ENCODE results near the gene TICAM2.

The TICAM2 gene

GRCh38 chr5:115616472-115616871 is 14.2 kb upstream of the TICAM2 start:
- TF ChIP-seq CTCF (IDR thresholded peaks at IDR 0.05; ENCODE audit: extremely low read depth, insufficient read depth, missing control alignments): no peak
- in situ Hi-C loops (cut with MboI; ENCODE audit: low pct_unique_long_range_greater_than_20kb, low sequenced_read_pairs, unreplicated experiment): no loop called here
- no peak for DNase-seq (ENCODE audit: low spot score)

- no peak for TF ChIP-seq CTCF (IDR thresholded peaks at IDR 0.05; ENCODE audit: extremely low read depth, insufficient read depth, missing control alignments)
- DNase-seq (ENCODE audit: low spot score): no peak
- in situ Hi-C loops (cut with MboI; ENCODE audit: low pct_unique_long_range_greater_than_20kb, low sequenced_read_pairs, unreplicated experiment): no loop called here
Measured at GRCh38 chr5:115611873-115612272, 9.6 kb upstream of the TICAM2 start.

GRCh38 chr5:115607935-115608334 is 5.7 kb upstream of the TICAM2 start:
- no peak for DNase-seq (ENCODE audit: low spot score)
- no peak for TF ChIP-seq CTCF (IDR thresholded peaks at IDR 0.05; ENCODE audit: extremely low read depth, insufficient read depth, missing control alignments)
- in situ Hi-C loops (cut with MboI; ENCODE audit: low pct_unique_long_range_greater_than_20kb, low sequenced_read_pairs, unreplicated experiment): no loop called here

GRCh38 chr5:115605436-115605835 is 3.2 kb upstream of the TICAM2 start:
- TF ChIP-seq CTCF (IDR thresholded peaks at IDR 0.05; ENCODE audit: extremely low read depth, insufficient read depth, missing control alignments): no peak
- no peak for DNase-seq (ENCODE audit: low spot score)
- in situ Hi-C loops (cut with MboI; ENCODE audit: low pct_unique_long_range_greater_than_20kb, low sequenced_read_pairs, unreplicated experiment): no loop called here

GRCh38 chr5:115602591-115603125 is 379 bp upstream of the TICAM2 start:
- in situ Hi-C loops (cut with MboI; ENCODE audit: low pct_unique_long_range_greater_than_20kb, low sequenced_read_pairs, unreplicated experiment): no loop called here
- no peak for TF ChIP-seq CTCF (IDR thresholded peaks at IDR 0.05; ENCODE audit: extremely low read depth, insufficient read depth, missing control alignments)
- no peak for DNase-seq (ENCODE audit: low spot score)

GRCh38 chr5:115600766-115601165 is 1.5 kb downstream of the TICAM2 start:
- no peak for DNase-seq (ENCODE audit: low spot score)
- no peak for TF ChIP-seq CTCF (IDR thresholded peaks at IDR 0.05; ENCODE audit: extremely low read depth, insufficient read depth, missing control alignments)
- in situ Hi-C loops (cut with MboI; ENCODE audit: low pct_unique_long_range_greater_than_20kb, low sequenced_read_pairs, unreplicated experiment): no loop called here

- no peak for DNase-seq (ENCODE audit: low spot score)
- in situ Hi-C loops (cut with MboI; ENCODE audit: low pct_unique_long_range_greater_than_20kb, low sequenced_read_pairs, unreplicated experiment): no loop called here
- no peak for TF ChIP-seq CTCF (IDR thresholded peaks at IDR 0.05; ENCODE audit: extremely low read depth, insufficient read depth, missing control alignments)
Measured at GRCh38 chr5:115599924-115600323, 2.4 kb downstream of the TICAM2 start.

Measured in GM13977 (cell line).